Loucy (cell line): Measurements from ENCODE around the gene WASHC3.

Experiments used
- H2AFZ ChIP-seq: fragments of 200-600 bp; sonication (generic); 2 replicates; pipeline ENCODE4 v1.6.0; 2016; ENCODE audit warnings: antibody characterized with exemption, mild to moderate bottlenecking, low read length, moderate library complexity
- H3F3A ChIP-seq: fragments of 200-600 bp; 2 replicates; pipeline ENCODE4 v1.6.0; 2016; ENCODE audit warnings: antibody characterized with exemption, low read depth, mild to moderate bottlenecking
- H3K27me3 ChIP-seq: fragments of 200-600 bp; sonication (generic); 2 replicates; pipeline ENCODE4 v1.6.1; 2014; ENCODE audit warnings: low read length, mild to moderate bottlenecking; ENCODE audit not compliant: insufficient read depth, poor library complexity, severe bottlenecking
- H3K36me3 ChIP-seq: fragments of 200-600 bp; sonication (generic); 2 replicates; pipeline ENCODE4 v1.6.1; 2016; ENCODE audit warnings: low read length; ENCODE audit not compliant: insufficient read depth
- H3K4me1 ChIP-seq: fragments of 200-600 bp; sonication (generic); 2 replicates; pipeline ENCODE4 v1.5.1; 2014; ENCODE audit warnings: low read length, mild to moderate bottlenecking; ENCODE audit not compliant: insufficient read depth, poor library complexity, severe bottlenecking
- H3K4me2 ChIP-seq: fragments of 200-600 bp; sonication (generic); 2 replicates; pipeline ENCODE4 v1.6.0; 2014; ENCODE audit warnings: antibody characterized with exemption, low read length, low read depth, mild to moderate bottlenecking; ENCODE audit not compliant: poor library complexity, severe bottlenecking
- H3K4me3 ChIP-seq: fragments of 200-600 bp; sonication (generic); 2 replicates; pipeline ENCODE4 v1.5.1; 2014; ENCODE audit warnings: low read length, mild to moderate bottlenecking, mixed read lengths; ENCODE audit not compliant: poor library complexity, severe bottlenecking
- H3K79me2 ChIP-seq: fragments of 200-600 bp; sonication (generic); 2 replicates; pipeline ENCODE4 v1.6.1; 2014; ENCODE audit warnings: low read length; ENCODE audit not compliant: insufficient read depth
- H3K9ac ChIP-seq: fragments of 200-600 bp; sonication (generic); 2 replicates; pipeline ENCODE4 v1.6.0; 2014; ENCODE audit warnings: mild to moderate bottlenecking, low read depth, low read length, moderate library complexity; ENCODE audit not compliant: poor library complexity, severe bottlenecking
- H3K9me2 ChIP-seq: fragments of 200-600 bp; sonication (generic); replicated peaks from 2 replicates; pipeline ENCODE4 v1.6.1; 2016; ENCODE audit warnings: low read depth, low read length, mixed read lengths
- H3K9me3 ChIP-seq: fragments of 200-600 bp; sonication (generic); 2 replicates; pipeline ENCODE4 v1.6.1; 2014; ENCODE audit warnings: mild to moderate bottlenecking, antibody characterized with exemption, low read length, low read depth; ENCODE audit not compliant: insufficient read depth
- H4K20me1 ChIP-seq: fragments of 200-600 bp; sonication (generic); 2 replicates; pipeline ENCODE4 v1.6.0; 2014; ENCODE audit warnings: antibody characterized with exemption, low read length, mild to moderate bottlenecking; ENCODE audit not compliant: insufficient read depth, poor library complexity, severe bottlenecking
- EZH2phosphoT487 ChIP-seq: fragments of 200-600 bp; IDR thresholded peaks from 2 replicates; pipeline ENCODE4 v1.6.1; 2018; ENCODE audit warnings: antibody characterized with exemption, mild to moderate bottlenecking, moderate library complexity, borderline replicate concordance
- TF ChIP-seq, protein P1 (sequence below): fragments of 200-600 bp; sonication (generic); conservative IDR thresholded peaks from 2 replicates; pipeline ENCODE4 v1.5.1; 2014; ENCODE audit warnings: mild to moderate bottlenecking, antibody characterized with exemption, low read length

The WASHC3 gene, protein sequence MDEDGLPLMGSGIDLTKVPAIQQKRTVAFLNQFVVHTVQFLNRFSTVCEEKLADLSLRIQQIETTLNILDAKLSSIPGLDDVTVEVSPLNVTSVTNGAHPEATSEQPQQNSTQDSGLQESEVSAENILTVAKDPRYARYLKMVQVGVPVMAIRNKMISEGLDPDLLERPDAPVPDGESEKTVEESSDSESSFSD

GRCh38 chr12:102061560-102062418 is at the start of gene WASHC3:
WASHC3 (minus strand) TSS chr12:102061991; CDS start chr12:102061962, 29 bp downstream.
- H3K4me3 ChIP-seq = peak within 1 kb of the TSS; percentile 98
- H3F3A ChIP-seq = no peaks in the 10 kb centered on the region
- peaks cover 5% of the 10 kb centered on the region for H3K4me1 ChIP-seq
- no peaks in the 10 kb centered on the region for H3K9me3 ChIP-seq
- H3K79me2 ChIP-seq = no peaks in the 10 kb centered on the region
- no peaks in the 10 kb centered on the region for H3K9me2 ChIP-seq
- H3K9ac ChIP-seq = peak within 1 kb of the TSS; percentile 91
- no peaks in the 10 kb centered on the region for H3K27me3 ChIP-seq
- peak within 1 kb of the TSS; percentile 88 for H3K4me2 ChIP-seq
- H3K36me3 ChIP-seq = no peaks in the 10 kb centered on the region
- no peaks in the 10 kb centered on the region for H4K20me1 ChIP-seq
- peak within 1 kb of the TSS; percentile 97 for H2AFZ ChIP-seq
- TF ChIP-seq, protein P1, sequence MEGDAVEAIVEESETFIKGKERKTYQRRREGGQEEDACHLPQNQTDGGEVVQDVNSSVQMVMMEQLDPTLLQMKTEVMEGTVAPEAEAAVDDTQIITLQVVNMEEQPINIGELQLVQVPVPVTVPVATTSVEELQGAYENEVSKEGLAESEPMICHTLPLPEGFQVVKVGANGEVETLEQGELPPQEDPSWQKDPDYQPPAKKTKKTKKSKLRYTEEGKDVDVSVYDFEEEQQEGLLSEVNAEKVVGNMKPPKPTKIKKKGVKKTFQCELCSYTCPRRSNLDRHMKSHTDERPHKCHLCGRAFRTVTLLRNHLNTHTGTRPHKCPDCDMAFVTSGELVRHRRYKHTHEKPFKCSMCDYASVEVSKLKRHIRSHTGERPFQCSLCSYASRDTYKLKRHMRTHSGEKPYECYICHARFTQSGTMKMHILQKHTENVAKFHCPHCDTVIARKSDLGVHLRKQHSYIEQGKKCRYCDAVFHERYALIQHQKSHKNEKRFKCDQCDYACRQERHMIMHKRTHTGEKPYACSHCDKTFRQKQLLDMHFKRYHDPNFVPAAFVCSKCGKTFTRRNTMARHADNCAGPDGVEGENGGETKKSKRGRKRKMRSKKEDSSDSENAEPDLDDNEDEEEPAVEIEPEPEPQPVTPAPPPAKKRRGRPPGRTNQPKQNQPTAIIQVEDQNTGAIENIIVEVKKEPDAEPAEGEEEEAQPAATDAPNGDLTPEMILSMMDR = no peak
- TF ChIP-seq EZH2phosphoT487 = no peak

DNA sequence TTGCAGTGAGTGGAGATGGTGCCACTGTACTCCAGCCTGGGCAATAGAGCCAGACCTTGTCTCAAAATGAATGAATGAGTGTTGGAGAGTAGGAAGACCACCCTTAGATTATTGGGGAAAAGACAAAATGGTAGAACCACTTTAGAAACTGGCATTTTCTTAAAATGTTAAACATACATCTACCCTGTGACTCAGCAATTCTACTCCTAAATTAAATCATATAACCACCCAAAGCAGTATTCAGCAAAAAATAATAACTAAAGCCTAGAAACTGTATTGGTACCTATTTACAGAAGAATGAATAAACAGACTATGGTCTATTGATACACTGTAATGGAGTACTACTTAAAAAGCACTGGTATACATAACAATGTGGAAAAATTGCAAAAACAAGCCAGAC is 49.0 kb upstream of the WASHC3 start:
- no peak overlapping the region for H3K9ac ChIP-seq
- peaks cover 6% of the 10 kb centered on the region; the same call in 1 of the 2 replicates for H3K9me3 ChIP-seq
- TF ChIP-seq, protein P1 = no peak
- TF ChIP-seq EZH2phosphoT487 = no peak
- H3F3A ChIP-seq = no peaks in the 10 kb centered on the region
- no peak overlapping the region for H3K4me2 ChIP-seq
- no peaks in the 10 kb centered on the region for H3K9me2 ChIP-seq
- no peaks in the 10 kb centered on the region for H4K20me1 ChIP-seq
- H2AFZ ChIP-seq = no peak overlapping the region
- peaks cover 29% of the 10 kb centered on the region; the same call in 1 of the 2 replicates for H3K36me3 ChIP-seq
- H3K27me3 ChIP-seq = no peaks in the 10 kb centered on the region
- H3K79me2 ChIP-seq = no peaks in the 10 kb centered on the region
- H3K4me3 ChIP-seq = no peak overlapping the region
- peaks cover 3% of the 10 kb centered on the region for H3K4me1 ChIP-seq

DNA sequence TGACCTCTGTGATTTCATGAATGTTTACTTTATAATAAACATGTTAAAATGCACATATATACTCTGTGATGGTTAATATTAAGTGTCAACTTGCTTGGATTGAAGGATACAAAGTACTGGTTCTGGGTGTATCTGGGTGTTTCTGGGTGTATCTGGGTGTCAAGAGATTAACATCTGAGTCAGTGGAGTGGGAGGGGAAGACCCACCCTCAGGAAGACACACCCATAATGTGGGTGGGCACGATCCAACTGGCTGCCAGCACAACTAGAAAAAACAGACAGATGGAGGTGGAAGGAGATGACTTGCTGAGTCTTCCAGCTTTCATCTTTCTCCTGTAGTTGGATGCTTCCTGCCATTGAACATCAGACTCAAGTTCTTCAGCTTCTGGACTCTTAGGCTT is 46.2 kb upstream of the WASHC3 start:
- no peaks in the 10 kb centered on the region for H3K27me3 ChIP-seq
- no peaks in the 10 kb centered on the region for H3K79me2 ChIP-seq
- H2AFZ ChIP-seq = no peak overlapping the region
- H3K9ac ChIP-seq = no peak overlapping the region
- no peaks in the 10 kb centered on the region for H3K9me2 ChIP-seq
- H3K9me3 ChIP-seq = peaks cover 6% of the 10 kb centered on the region; the same call in 1 of the 2 replicates
- H3K4me3 ChIP-seq = no peak overlapping the region
- TF ChIP-seq, protein P1 = no peak
- TF ChIP-seq EZH2phosphoT487 = no peak
- H3K4me1 ChIP-seq = no peaks in the 10 kb centered on the region
- no peaks in the 10 kb centered on the region for H3F3A ChIP-seq
- no peaks in the 10 kb centered on the region for H4K20me1 ChIP-seq
- no peak overlapping the region for H3K4me2 ChIP-seq
- H3K36me3 ChIP-seq = peaks cover 42% of the 10 kb centered on the region
